OCI-LY1 (cell line): ENCODE data around the gene JMJD1C.

Source experiments
- H2AFZ ChIP-seq: fragments of 200-600 bp; sonication (generic), shearing (Covaris generic); 2 replicates; pipeline ENCODE4 v1.6.0; 2014; ENCODE audit warnings: antibody characterized with exemption, mild to moderate bottlenecking, low read length
- H3F3A ChIP-seq: fragments of 200-600 bp; sonication (generic), shearing (Covaris generic); 2 replicates; pipeline ENCODE4 v1.6.0; 2014; ENCODE audit warnings: mild to moderate bottlenecking, antibody characterized with exemption, low read length, moderate library complexity; ENCODE audit not compliant: insufficient read depth
- H3K27ac ChIP-seq: fragments of 200-600 bp; sonication (generic); 2 replicates; pipeline ENCODE4 v1.5.1; 2014; ENCODE audit warnings: low read length, mixed run types, mild to moderate bottlenecking, low read depth; ENCODE audit not compliant: poor library complexity, severe bottlenecking
- H3K27me3 ChIP-seq: fragments of 200-600 bp; sonication (generic); 2 replicates; pipeline ENCODE4 v1.6.0; 2014; ENCODE audit warnings: antibody characterized with exemption, mild to moderate bottlenecking, low read length, moderate library complexity; ENCODE audit not compliant: insufficient read depth
- H3K36me3 ChIP-seq: fragments of 200-600 bp; sonication (generic); 2 replicates; pipeline ENCODE4 v1.6.1; 2014; ENCODE audit warnings: mild to moderate bottlenecking, antibody characterized with exemption, low read length, moderate library complexity, mixed read lengths; ENCODE audit not compliant: insufficient read depth
- H3K4me1 ChIP-seq: fragments of 200-600 bp; sonication (generic); 2 replicates; pipeline ENCODE4 v1.5.1; 2014; ENCODE audit warnings: mild to moderate bottlenecking, low read length, moderate library complexity; ENCODE audit not compliant: insufficient read depth, severe bottlenecking
- H3K4me2 ChIP-seq: fragments of 200-600 bp; sonication (generic), shearing (Covaris generic); 2 replicates; pipeline ENCODE4 v1.6.1; 2014; ENCODE audit warnings: low read length
- H3K4me3 ChIP-seq: fragments of 200-600 bp; sonication (generic); 2 replicates; pipeline ENCODE4 v1.5.1; 2014; ENCODE audit warnings: low read length, low read depth, mild to moderate bottlenecking, mixed read lengths; ENCODE audit not compliant: poor library complexity, severe bottlenecking
- H3K79me2 ChIP-seq: fragments of 200-600 bp; shearing (Covaris generic); 2 replicates; pipeline ENCODE4 v1.6.1; 2016; ENCODE audit warnings: mixed run types, low read length, mixed read lengths; ENCODE audit not compliant: insufficient read depth
- H3K9ac ChIP-seq: fragments of 200-600 bp; sonication (generic), shearing (Covaris generic); 2 replicates; pipeline ENCODE4 v1.6.1; 2014; ENCODE audit warnings: mild to moderate bottlenecking, low read length, mixed read lengths
- H3K9me2 ChIP-seq: fragments of 200-600 bp; sonication (generic), shearing (Covaris generic); 2 replicates; pipeline ENCODE4 v1.6.1; 2014; ENCODE audit warnings: low read depth, mild to moderate bottlenecking, low read length, mixed read lengths
- H3K9me3 ChIP-seq: fragments of 200-600 bp; shearing (Covaris generic); 2 replicates; pipeline ENCODE4 v1.6.1; 2014; ENCODE audit warnings: low read length, mixed read lengths
- H4K20me1 ChIP-seq: fragments of 200-600 bp; sonication (generic), shearing (Covaris generic); 2 replicates; pipeline ENCODE4 v1.6.0; 2016; ENCODE audit warnings: mild to moderate bottlenecking, low read length; ENCODE audit not compliant: insufficient read depth
- CTCF ChIP-seq: fragments of 200-600 bp; sonication (generic), shearing (Covaris generic); IDR thresholded peaks from 2 replicates; pipeline ENCODE4 v1.5.1; 2017; ENCODE audit warnings: mild to moderate bottlenecking, antibody characterized with exemption, low read length, moderate library complexity, mixed read lengths
- EZH2 ChIP-seq: fragments of 200-600 bp; sonication (generic), shearing (Covaris generic); IDR thresholded peaks from 2 replicates; pipeline ENCODE4 v1.8.0; 2017; ENCODE audit warnings: borderline replicate concordance, mixed run types, mild to moderate bottlenecking, antibody characterized with exemption, low read length, moderate library complexity, mixed read lengths

The JMJD1C gene

GRCh38 chr10:63384675-63385074 is 81.1 kb downstream of the JMJD1C start:
- Histone ChIP-seq H2AFZ (no peak overlapping the region), H3K9ac (no peak overlapping the region), H3K27me3 (no peaks in the 10 kb centered on the region), H3K9me2 (no peaks in the 10 kb centered on the region), H3K36me3 (peaks cover 8% of the 10 kb centered on the region; the same call in 1 of the 2 replicates), H3K4me3 (no peak overlapping the region), H3K4me2 (no peak overlapping the region), H3K4me1 (peaks cover 6% of the 10 kb centered on the region), H3K27ac (no peak overlapping the region), H3K9me3 (peaks cover 4% of the 10 kb centered on the region), H3F3A (no peaks in the 10 kb centered on the region), H4K20me1 (no peaks in the 10 kb centered on the region), H3K79me2 (peaks cover 51% of the 10 kb centered on the region)
- TF ChIP-seq CTCF (no peak), EZH2 (no peak)

GRCh38 chr10:63384001-63384400 is 81.8 kb downstream of the JMJD1C start:
- H4K20me1 ChIP-seq, result no peaks in the 10 kb centered on the region
- H3F3A ChIP-seq, result no peaks in the 10 kb centered on the region
- H3K9ac ChIP-seq, result no peak overlapping the region
- no peaks in the 10 kb centered on the region for H3K27me3 ChIP-seq
- H3K4me1 ChIP-seq, result peaks cover 6% of the 10 kb centered on the region
- no peak overlapping the region for H3K4me2 ChIP-seq
- H3K36me3 ChIP-seq, result peaks cover 8% of the 10 kb centered on the region; the same call in 1 of the 2 replicates
- H3K27ac ChIP-seq, result no peak overlapping the region
- H3K9me2 ChIP-seq, result no peaks in the 10 kb centered on the region
- H3K9me3 ChIP-seq, result peaks cover 4% of the 10 kb centered on the region
- no peak overlapping the region for H2AFZ ChIP-seq
- no peak overlapping the region for H3K4me3 ChIP-seq
- H3K79me2 ChIP-seq, result peaks cover 44% of the 10 kb centered on the region
- TF ChIP-seq EZH2 (no peak), CTCF (no peak)

- Histone ChIP-seq H4K20me1 (no peaks in the 10 kb centered on the region), H2AFZ (no peak overlapping the region), H3K9me3 (peaks cover 1% of the 10 kb centered on the region), H3K4me2 (no peak overlapping the region), H3K36me3 (peaks cover 8% of the 10 kb centered on the region; the same call in 1 of the 2 replicates), H3F3A (no peaks in the 10 kb centered on the region), H3K4me1 (no peaks in the 10 kb centered on the region), H3K27me3 (no peaks in the 10 kb centered on the region), H3K27ac (no peak overlapping the region), H3K4me3 (no peak overlapping the region), H3K79me2 (peaks cover 36% of the 10 kb centered on the region), H3K9me2 (no peaks in the 10 kb centered on the region), H3K9ac (no peak overlapping the region)
- no peak for TF ChIP-seq CTCF
- TF ChIP-seq EZH2, result no peak
Measured at GRCh38 chr10:63383141-63383540, 82.6 kb downstream of the JMJD1C start.
